Skin of body (tissue), 2 donors: Measurements from ENCODE around the gene KLHL12. TPM values are rescaled to one million over a fixed set of nuclear protein-coding genes. Genes with fewer than 3 reads are reported as not detected.

Experiments used
- small RNA-seq: library from RNA; depleted of rRNA; stranded (forward); fragments of <200 nt; gene quantifications from one replicate; pipeline ENCODE3, GENCODE V24; 2014; ENCODE audit warnings: low replicate concordance
- total RNA-seq: library from RNA; depleted of rRNA; stranded (reverse); fragments of >200 nt; gene quantifications from one replicate; pipeline ENCODE4 v1.2.3, GENCODE V29; 2014

KLHL12 gene
- total RNA-seq, 1 donor from 2014 or later: 21.3 TPM

Small RNAs within 50 kb of the gene (small RNA-seq; reads per million reads assigned to genes)
- not detected for gene RF00019

Other genes starting within 250 kb of the KLHL12 start
- 0.10 TPM for gene SYT2, start 216.8 kb downstream of the KLHL12 start, total RNA-seq
- 170 TPM for gene KDM5B, start 118.8 kb downstream of the KLHL12 start, total RNA-seq
- not detected for gene PCAT6, start 116.3 kb downstream of the KLHL12 start, total RNA-seq
- 4.8 TPM for gene RABIF, start 38.1 kb downstream of the KLHL12 start, total RNA-seq
- 95.8 TPM for gene ADIPOR1, start 31.1 kb upstream of the KLHL12 start, total RNA-seq
- 48.3 TPM for gene CYB5R1, start 40.0 kb upstream of the KLHL12 start, total RNA-seq
- gene TMEM183A, start 80.1 kb upstream of the KLHL12 start, total RNA-seq: 44.7 TPM
- gene PPFIA4, start 99.3 kb upstream of the KLHL12 start, total RNA-seq: 4.2 TPM
- gene MYOG, start 158.8 kb upstream of the KLHL12 start, total RNA-seq: 11.0 TPM
- gene ADORA1, start 200.5 kb upstream of the KLHL12 start, total RNA-seq: 1.1 TPM
- 2.1 TPM for gene MYBPH, start 248.6 kb upstream of the KLHL12 start, total RNA-seq